ENCODE data around the gene RAPGEF1. TPM values are rescaled to one million over a fixed set of nuclear protein-coding genes. Genes with fewer than 3 reads are reported as not detected.
A peak's percentile ranks its signal among the peaks of the same experiment; 100 is the strongest.

The RAPGEF1 gene
- total and polyA plus RNA-seq, 2 experiments from 2014 or later = 9.9 to 82.8 TPM

DNA sequence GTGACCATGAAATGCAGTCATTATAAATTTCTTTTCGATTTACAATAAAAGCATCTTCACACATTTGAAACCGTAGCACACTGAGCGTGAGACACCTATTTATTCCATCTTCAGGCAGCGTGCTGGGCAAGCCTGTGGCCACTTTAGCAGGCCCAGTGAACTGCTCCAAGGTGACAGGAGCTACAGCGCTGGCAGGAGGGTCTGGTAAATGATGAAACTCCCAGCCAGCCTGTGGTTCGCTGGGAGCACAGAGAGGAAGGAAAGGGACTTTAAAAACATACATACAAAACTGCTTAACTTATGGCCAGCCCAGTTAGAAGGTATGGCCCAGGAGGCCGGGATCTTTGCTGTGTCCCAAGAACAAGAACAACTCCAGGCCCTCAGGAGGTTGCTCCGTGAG, 5.1 kb downstream of the RAPGEF1 start:
- H3K4me1 Mint-ChIP-seq = peaks cover 62% of the 10 kb centered on the region
- TF ChIP-seq ZNF114 (CRISPR knock-in tag; IDR thresholded peaks at IDR 0.05) = no peak
- no peak for TF ChIP-seq EZH2phosphoT487 (IDR thresholded peaks at IDR 0.05; ENCODE audit: unreplicated experiment)
- no peak for TF ChIP-seq EZH2 (IDR thresholded peaks at IDR 0.05; ENCODE audit: low read depth, unreplicated experiment)
- no peak for TF ChIP-seq CREB1 (CRISPR knock-in tag; IDR thresholded peaks at IDR 0.05; ENCODE audit: low read depth)
- no peak for TF ChIP-seq JUNB (IDR thresholded peaks at IDR 0.05; ENCODE audit: unreplicated experiment)
- TF ChIP-seq POLR2AphosphoS5 (IDR thresholded peaks at IDR 0.05; ENCODE audit: low read depth) = no peak
- no peak for TF ChIP-seq ZNF331 (CRISPR knock-in tag; IDR thresholded peaks at IDR 0.05; ENCODE audit: low read depth)
- no peak for TF ChIP-seq NANOG (IDR thresholded peaks at IDR 0.05; ENCODE audit: borderline replicate concordance)
- TF ChIP-seq, protein P1, sequence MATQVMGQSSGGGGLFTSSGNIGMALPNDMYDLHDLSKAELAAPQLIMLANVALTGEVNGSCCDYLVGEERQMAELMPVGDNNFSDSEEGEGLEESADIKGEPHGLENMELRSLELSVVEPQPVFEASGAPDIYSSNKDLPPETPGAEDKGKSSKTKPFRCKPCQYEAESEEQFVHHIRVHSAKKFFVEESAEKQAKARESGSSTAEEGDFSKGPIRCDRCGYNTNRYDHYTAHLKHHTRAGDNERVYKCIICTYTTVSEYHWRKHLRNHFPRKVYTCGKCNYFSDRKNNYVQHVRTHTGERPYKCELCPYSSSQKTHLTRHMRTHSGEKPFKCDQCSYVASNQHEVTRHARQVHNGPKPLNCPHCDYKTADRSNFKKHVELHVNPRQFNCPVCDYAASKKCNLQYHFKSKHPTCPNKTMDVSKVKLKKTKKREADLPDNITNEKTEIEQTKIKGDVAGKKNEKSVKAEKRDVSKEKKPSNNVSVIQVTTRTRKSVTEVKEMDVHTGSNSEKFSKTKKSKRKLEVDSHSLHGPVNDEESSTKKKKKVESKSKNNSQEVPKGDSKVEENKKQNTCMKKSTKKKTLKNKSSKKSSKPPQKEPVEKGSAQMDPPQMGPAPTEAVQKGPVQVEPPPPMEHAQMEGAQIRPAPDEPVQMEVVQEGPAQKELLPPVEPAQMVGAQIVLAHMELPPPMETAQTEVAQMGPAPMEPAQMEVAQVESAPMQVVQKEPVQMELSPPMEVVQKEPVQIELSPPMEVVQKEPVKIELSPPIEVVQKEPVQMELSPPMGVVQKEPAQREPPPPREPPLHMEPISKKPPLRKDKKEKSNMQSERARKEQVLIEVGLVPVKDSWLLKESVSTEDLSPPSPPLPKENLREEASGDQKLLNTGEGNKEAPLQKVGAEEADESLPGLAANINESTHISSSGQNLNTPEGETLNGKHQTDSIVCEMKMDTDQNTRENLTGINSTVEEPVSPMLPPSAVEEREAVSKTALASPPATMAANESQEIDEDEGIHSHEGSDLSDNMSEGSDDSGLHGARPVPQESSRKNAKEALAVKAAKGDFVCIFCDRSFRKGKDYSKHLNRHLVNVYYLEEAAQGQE (IDR thresholded peaks at IDR 0.05; ENCODE audit: unreplicated experiment) = no peak
- no peak for TF ChIP-seq STAT1 (IDR thresholded peaks at IDR 0.05; ENCODE audit: unreplicated experiment)
- H3K27ac ChIP-seq (ENCODE audit: low read depth) = no peak overlapping the region

DNA sequence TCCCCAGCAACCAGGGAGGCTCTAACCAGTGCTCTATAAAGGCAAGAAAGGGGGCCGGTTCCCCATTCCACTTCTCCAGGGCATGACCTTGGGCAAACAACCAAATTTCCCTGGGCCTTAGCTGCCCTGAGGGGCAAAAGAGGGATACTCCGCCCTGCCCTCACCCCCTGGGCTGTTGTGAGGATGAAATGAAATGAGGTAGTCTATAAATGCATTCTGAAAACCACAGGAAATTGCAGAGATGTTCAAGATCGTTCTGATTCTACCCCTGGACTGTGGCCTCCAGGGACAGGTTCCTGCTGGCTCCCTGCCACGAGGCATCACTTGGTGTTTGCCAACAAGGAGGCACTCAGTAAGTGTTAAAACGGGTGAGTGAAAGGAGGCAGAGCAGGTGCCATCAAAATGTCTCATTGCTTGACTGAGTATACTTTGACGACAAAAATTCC, 5.7 kb downstream of the RAPGEF1 start:
- no peak for ATAC-seq
- peak overlapping the region; percentile 56; the same call in 1 of the 2 replicates for H3K27ac Mint-ChIP-seq
- no peaks in the 10 kb centered on the region for H3K36me3 ChIP-seq (ENCODE audit: insufficient read depth)
- TF ChIP-seq, protein P1 (IDR thresholded peaks at IDR 0.05; ENCODE audit: unreplicated experiment) = no peak
- no peak for TF ChIP-seq STAT1 (IDR thresholded peaks at IDR 0.05; ENCODE audit: unreplicated experiment)
- no peak for TF ChIP-seq EZH2 (IDR thresholded peaks at IDR 0.05; ENCODE audit: low read depth, unreplicated experiment)
- TF ChIP-seq JUNB (IDR thresholded peaks at IDR 0.05; ENCODE audit: unreplicated experiment) = no peak
- TF ChIP-seq ZNF114 (CRISPR knock-in tag; IDR thresholded peaks at IDR 0.05) = no peak
- TF ChIP-seq NANOG (IDR thresholded peaks at IDR 0.05; ENCODE audit: borderline replicate concordance) = no peak

More for the DNA sequence above, 5.1 kb downstream of the RAPGEF1 start:
- peaks cover 6% of the 10 kb centered on the region; the same call in 2 of the 3 replicates for H3K36me3 Mint-ChIP-seq (ENCODE audit: low read depth)
- no peak overlapping the region for H3K4me3 ChIP-seq
- peaks cover 43% of the 10 kb centered on the region for H3K4me1 ChIP-seq (ENCODE audit: insufficient read depth)
- H4K20me1 ChIP-seq (replicated peaks; ENCODE audit: insufficient read depth) = peaks cover 25% of the 10 kb centered on the region
- no peak overlapping the region for H2AFZ ChIP-seq
- H3K36me3 ChIP-seq (ENCODE audit: insufficient read depth) = no peaks in the 10 kb centered on the region
- no peaks in the 10 kb centered on the region for H3K9me3 Mint-ChIP-seq
- H3K4me3 Mint-ChIP-seq = no peak overlapping the region
- no peak overlapping the region for H3K4me2 ChIP-seq
- H3K79me2 ChIP-seq (replicated peaks; ENCODE audit: insufficient read depth) = peaks cover 92% of the 10 kb centered on the region
- peaks cover 16% of the 10 kb centered on the region for H3K27me3 Mint-ChIP-seq (ENCODE audit: insufficient read depth, low read depth, poor library complexity)
- no peak overlapping the region for H3K27ac Mint-ChIP-seq
- H3K9me2 ChIP-seq (ENCODE audit: insufficient read depth) = no peaks in the 10 kb centered on the region
- ATAC-seq (no peak), DNase-seq (ENCODE audit: low spot score) (no peak)
- no peaks in the 10 kb centered on the region for H3K27me3 ChIP-seq (ENCODE audit: insufficient read depth)
- H3F3A ChIP-seq (replicated peaks; ENCODE audit: low read depth) = no peaks in the 10 kb centered on the region

More for the DNA sequence above, 5.7 kb downstream of the RAPGEF1 start:
- peaks cover 25% of the 10 kb centered on the region for H4K20me1 ChIP-seq (replicated peaks; ENCODE audit: insufficient read depth)
- H3K4me3 ChIP-seq = no peak overlapping the region
- no peaks in the 10 kb centered on the region for H3K9me3 Mint-ChIP-seq
- H3F3A ChIP-seq (replicated peaks; ENCODE audit: low read depth) = no peaks in the 10 kb centered on the region
- no peak overlapping the region for H3K4me3 Mint-ChIP-seq
- H3K27me3 ChIP-seq (ENCODE audit: insufficient read depth) = no peaks in the 10 kb centered on the region
- H3K36me3 Mint-ChIP-seq (ENCODE audit: low read depth) = peaks cover 6% of the 10 kb centered on the region; the same call in 2 of the 3 replicates
- no peak for DNase-seq (ENCODE audit: low spot score)
- H2AFZ ChIP-seq = no peak overlapping the region
- H3K4me1 ChIP-seq (ENCODE audit: insufficient read depth) = peaks cover 43% of the 10 kb centered on the region
- H3K4me1 Mint-ChIP-seq = peaks cover 67% of the 10 kb centered on the region
- H3K27ac ChIP-seq (ENCODE audit: low read depth) = peak overlapping the region; percentile 84
- peaks cover 16% of the 10 kb centered on the region for H3K27me3 Mint-ChIP-seq (ENCODE audit: insufficient read depth, low read depth, poor library complexity)
- H3K79me2 ChIP-seq (replicated peaks; ENCODE audit: insufficient read depth) = peaks cover 96% of the 10 kb centered on the region
- no peaks in the 10 kb centered on the region for H3K9me2 ChIP-seq (ENCODE audit: insufficient read depth)
- H3K4me2 ChIP-seq = peak overlapping the region; percentile 32; the same call in 1 of the 2 replicates
